Sigmoid colon (tissue), 7 donors: Measurements from ENCODE around the gene FECH. TPM values are rescaled to one million over a fixed set of nuclear protein-coding genes. Genes with fewer than 3 reads are reported as not detected.

Experiments
- DNase-seq: peaks from one replicate; pipeline ENCODE4 v3.0.0-alpha.2; 2019
- H3K27ac ChIP-seq, 4 donors: fragments of 200-600 bp; sonication (generic); one replicate each; pipeline ENCODE4 v1.5.1; 2016 to 2019; ENCODE audit warnings: mild to moderate bottlenecking in 1 of 4
- H3K27me3 ChIP-seq, 3 donors: fragments of 200-600 bp; sonication (generic); one replicate each; pipeline ENCODE4 v1.5.1; 2019; ENCODE audit warnings: mild to moderate bottlenecking in 1 of 3
- H3K36me3 ChIP-seq, 4 donors: fragments of 200-600 bp; sonication (generic); one replicate each; pipeline ENCODE4 v1.5.1; 2016 to 2019
- H3K4me1 ChIP-seq, 4 donors: fragments of 200-600 bp; sonication (generic); one replicate each; pipeline ENCODE4 v1.5.1; 2017 to 2019
- H3K4me3 ChIP-seq, 4 donors: fragments of 200-600 bp; sonication (generic); one replicate each; pipeline ENCODE4 v1.5.1; 2017 to 2019; ENCODE audit warnings: mild to moderate bottlenecking in 2 of 4, moderate library complexity in 1 of 4
- H3K9me3 ChIP-seq, 4 donors: fragments of 200-600 bp in 3 of 4; sonication (generic) in 3 of 4; one replicate each; pipeline versions ENCODE4 v1.5.1 to v1.6.1; 2013 to 2019
- EP300 ChIP-seq, 4 donors: sonication (generic); formaldehyde crosslinking; IDR thresholded peaks; one replicate each; pipeline ENCODE4 v1.6.1; 2017; ENCODE audit warnings: antibody characterized with exemption in 4 of 4
- POLR2A ChIP-seq, 2 donors: fragments of 450-650 bp; IDR thresholded peaks; one replicate each; pipeline ENCODE4 v1.6.1; 2016; ENCODE audit warnings: antibody characterized with exemption in 2 of 2, mild to moderate bottlenecking in 2 of 2, moderate library complexity in 2 of 2
- POLR2AphosphoS5 ChIP-seq, 4 donors: sonication (generic); formaldehyde crosslinking; IDR thresholded peaks; one replicate each; pipeline ENCODE4 v1.6.1; 2017; ENCODE audit warnings: antibody characterized with exemption in 4 of 4
- WGBS, 2 donors: extraction: QIAGEN DNeasy Blood & Tissue Kit; methylation state at CpG; one replicate each; pipeline ENCODE4 v1.1.7; 2013; 5-methylcytosine and 5-hydroxymethylcytosine counted together
- intact Hi-C: fragments of 100-400 bp; cut with DNase I; formaldehyde crosslinking; loops from one replicate; pipeline ENCODE4 v1.15.1; 2023
- polyA plus RNA-seq, 3 donors: library from polyadenylated mRNA; stranded (reverse); fragments of 200-250 nt; gene quantifications; one replicate each; pipeline ENCODE4 v1.2.3, GENCODE V29; 2013
- total RNA-seq, 4 donors: library from RNA; depleted of rRNA; stranded (reverse); fragments of >200 nt; gene quantifications; one replicate each; pipeline ENCODE4 v1.1.0, GENCODE V29; 2016
- TF ChIP-seq, protein P1 (sequence below), 4 experiments: fragments of 450-650 bp in 3 of 4; fragments of 200-600 bp in 1 of 4; IDR thresholded peaks; one replicate each; pipeline ENCODE4 v1.5.1; 2016 to 2019; ENCODE audit warnings: antibody characterized with exemption in 4 of 4, mild to moderate bottlenecking in 3 of 4, moderate library complexity in 2 of 4
- donor health status: healthy with polysubstance abuse.
- donor health status: Bipolar disorder and iron deficiency.
- donor health status: healthy.

FECH gene, protein sequence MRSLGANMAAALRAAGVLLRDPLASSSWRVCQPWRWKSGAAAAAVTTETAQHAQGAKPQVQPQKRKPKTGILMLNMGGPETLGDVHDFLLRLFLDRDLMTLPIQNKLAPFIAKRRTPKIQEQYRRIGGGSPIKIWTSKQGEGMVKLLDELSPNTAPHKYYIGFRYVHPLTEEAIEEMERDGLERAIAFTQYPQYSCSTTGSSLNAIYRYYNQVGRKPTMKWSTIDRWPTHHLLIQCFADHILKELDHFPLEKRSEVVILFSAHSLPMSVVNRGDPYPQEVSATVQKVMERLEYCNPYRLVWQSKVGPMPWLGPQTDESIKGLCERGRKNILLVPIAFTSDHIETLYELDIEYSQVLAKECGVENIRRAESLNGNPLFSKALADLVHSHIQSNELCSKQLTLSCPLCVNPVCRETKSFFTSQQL
- 10 to 100 TPM; 30.0 to 64.6 (median 40.6) TPM for total RNA-seq
- 1 to 10 TPM; 7.8 to 9.2 (median 8.8) TPM for polyA plus RNA-seq

DNA sequence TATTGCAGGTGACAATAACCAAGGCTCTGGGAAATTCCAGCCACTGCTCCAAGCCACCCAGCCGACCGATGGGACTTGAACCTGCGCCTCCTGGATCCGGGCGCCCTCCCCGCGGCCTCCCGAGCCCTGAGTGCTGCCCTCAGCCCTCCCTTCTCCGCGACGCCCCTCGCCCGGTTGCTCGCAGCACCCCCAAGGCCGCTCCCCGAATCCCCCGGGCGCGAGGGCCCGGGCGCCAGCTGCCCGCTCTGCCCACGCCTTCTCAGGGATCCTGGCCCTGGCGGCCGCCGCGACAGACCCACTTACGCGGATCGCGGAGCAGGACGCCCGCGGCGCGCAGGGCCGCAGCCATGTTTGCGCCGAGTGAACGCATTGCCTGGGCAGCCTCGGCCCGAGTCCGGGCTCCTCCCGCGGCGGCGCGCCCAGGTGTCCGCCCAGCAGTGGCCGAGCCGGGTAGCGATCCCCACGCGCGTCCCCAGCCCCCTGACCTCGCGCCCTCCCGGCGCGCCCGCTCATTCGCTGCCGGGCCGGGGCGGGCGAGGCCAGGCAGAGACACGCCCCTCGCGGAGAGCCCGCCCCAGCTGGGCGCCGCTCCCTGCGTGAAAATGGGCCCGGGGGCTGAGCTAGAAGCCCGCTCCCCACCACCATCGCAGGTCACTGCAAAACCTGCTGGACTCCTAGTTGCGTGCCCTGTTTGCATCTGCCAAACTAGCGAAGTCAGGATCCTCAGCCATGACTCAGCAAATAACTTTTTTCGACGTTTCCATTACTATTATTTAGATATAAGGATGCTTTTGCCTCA is at the start of gene FECH:
TSS of gene FECH (minus strand) at position 452 of the 799 bp plus-strand sequence. CDS start at position 370, 82 bp downstream.
- peak within 1 kb of the TSS; percentile 66 to 96 (median 88) for H3K4me3 ChIP-seq
- DNase-seq: peak; percentile 90
- 0% methylated on average over 80 of the region's 80 CpGs for WGBS, 2 donors
- H3K27me3 ChIP-seq: no peaks in the 10 kb centered on the region
- H3K36me3 ChIP-seq: peaks cover 0 to 2% (median 0%) of the 10 kb centered on the region in 4 donors
- peak within 1 kb of the TSS; percentile 88 to 93 (median 90) for H3K27ac ChIP-seq
- peaks cover 0 to 17% (median 11%) of the 10 kb centered on the region in 4 donors for H3K4me1 ChIP-seq
- no peaks in the 10 kb centered on the region for H3K9me3 ChIP-seq
- intact Hi-C loops: loop anchor here (5.0 kb wide), 1 partner anchor 36 kb away; the partner anchor contains the start of gene NARS1
- TF ChIP-seq, protein P1, sequence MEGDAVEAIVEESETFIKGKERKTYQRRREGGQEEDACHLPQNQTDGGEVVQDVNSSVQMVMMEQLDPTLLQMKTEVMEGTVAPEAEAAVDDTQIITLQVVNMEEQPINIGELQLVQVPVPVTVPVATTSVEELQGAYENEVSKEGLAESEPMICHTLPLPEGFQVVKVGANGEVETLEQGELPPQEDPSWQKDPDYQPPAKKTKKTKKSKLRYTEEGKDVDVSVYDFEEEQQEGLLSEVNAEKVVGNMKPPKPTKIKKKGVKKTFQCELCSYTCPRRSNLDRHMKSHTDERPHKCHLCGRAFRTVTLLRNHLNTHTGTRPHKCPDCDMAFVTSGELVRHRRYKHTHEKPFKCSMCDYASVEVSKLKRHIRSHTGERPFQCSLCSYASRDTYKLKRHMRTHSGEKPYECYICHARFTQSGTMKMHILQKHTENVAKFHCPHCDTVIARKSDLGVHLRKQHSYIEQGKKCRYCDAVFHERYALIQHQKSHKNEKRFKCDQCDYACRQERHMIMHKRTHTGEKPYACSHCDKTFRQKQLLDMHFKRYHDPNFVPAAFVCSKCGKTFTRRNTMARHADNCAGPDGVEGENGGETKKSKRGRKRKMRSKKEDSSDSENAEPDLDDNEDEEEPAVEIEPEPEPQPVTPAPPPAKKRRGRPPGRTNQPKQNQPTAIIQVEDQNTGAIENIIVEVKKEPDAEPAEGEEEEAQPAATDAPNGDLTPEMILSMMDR (IDR thresholded peaks at IDR 0.05): no peak
- TF ChIP-seq POLR2AphosphoS5 (IDR thresholded peaks at IDR 0.05): peak; percentile 44 to 79 (median 66)
- peak; percentile 5 to 39 for TF ChIP-seq POLR2A (IDR thresholded peaks at IDR 0.05)

DNA sequence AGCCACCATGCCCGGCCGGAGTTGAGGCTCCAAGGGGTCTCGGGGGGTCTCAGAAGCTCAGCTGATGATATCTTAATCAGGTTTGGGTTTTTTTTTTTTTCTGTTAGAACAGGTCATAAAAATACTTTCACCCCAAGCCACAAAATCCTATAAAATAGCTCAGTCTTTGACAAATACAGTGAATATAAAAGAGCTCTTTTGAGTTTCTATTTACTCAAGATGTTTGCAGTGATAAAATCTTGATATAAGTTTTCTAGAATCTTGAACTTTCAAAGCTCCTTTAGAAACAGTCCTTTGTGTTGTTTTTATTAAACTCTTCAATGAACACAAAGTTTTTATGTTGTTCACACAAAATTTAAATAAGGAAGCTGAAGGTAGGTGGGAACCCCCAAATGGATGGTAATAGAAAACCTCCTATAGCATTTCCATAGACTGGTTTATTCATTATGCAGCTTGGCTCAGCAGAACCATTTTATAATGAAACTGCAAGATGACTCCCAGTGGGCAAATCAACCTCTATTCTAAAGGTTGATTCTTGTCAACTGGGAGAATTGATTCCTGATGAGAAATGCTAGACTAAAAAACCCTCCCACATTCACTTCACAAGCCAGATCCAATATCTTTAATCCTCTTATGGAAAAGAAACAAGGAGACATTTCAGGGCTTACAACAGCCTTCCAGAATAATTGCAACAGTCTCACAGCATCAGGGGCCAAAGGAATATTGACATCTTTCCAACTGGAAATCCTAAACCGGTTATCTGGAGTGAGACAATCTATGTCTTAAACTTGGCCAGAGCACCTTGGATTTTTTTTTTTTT is 48.7 kb upstream of the FECH start:
- intact Hi-C loops: loop anchor here (10.0 kb wide), 1 partner anchor 490 kb away; no protein-coding TSS in a partner anchor
- Histone ChIP-seq H3K4me1 (peaks cover 0 to 15% (median 9%) of the 10 kb centered on the region in 4 donors), H3K36me3 (no peaks in the 10 kb centered on the region), H3K4me3 (no peak overlapping the region), H3K27me3 (no peaks in the 10 kb centered on the region), H3K9me3 (no peaks in the 10 kb centered on the region), H3K27ac (no peak overlapping the region)
- no peak for DNase-seq
- TF ChIP-seq, protein P1 (IDR thresholded peaks at IDR 0.05): no peak
- no peak for TF ChIP-seq POLR2AphosphoS5 (IDR thresholded peaks at IDR 0.05)
- no peak for TF ChIP-seq POLR2A (IDR thresholded peaks at IDR 0.05)
- TF ChIP-seq EP300 (IDR thresholded peaks at IDR 0.05): no peak
- 23 to 68% methylated on average over 4 of the region's 4 CpGs for WGBS, 2 donors

DNA sequence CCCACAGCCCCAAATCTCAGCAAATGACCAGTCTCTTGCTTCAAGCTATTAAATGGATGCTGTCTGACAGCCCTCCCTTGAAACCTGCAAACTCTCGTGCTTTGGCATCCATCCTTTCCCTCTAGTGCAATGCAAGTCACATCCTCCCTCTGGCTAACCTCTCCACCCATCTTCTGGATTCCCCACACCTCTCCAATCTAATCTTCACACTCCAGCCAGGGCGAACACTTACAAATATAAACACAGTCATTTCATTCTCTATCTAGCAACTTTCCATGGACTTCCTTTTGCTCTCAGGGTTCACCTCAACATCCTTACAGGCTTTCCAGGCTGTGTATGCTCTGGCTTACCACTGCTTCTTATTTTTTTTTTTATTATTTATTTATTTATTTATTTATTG is 45.2 kb upstream of the FECH start:
- intact Hi-C loops: loop anchor here (5.0 to 10.0 kb wide), 3 partner anchors 171 to 493 kb away; partner anchors contain the start of genes ATP8B1 and NEDD4L
- no peaks in the 10 kb centered on the region for H3K27me3 ChIP-seq
- H3K27ac ChIP-seq: no peak overlapping the region
- H3K9me3 ChIP-seq: no peaks in the 10 kb centered on the region
- peaks cover 0 to 15% (median 9%) of the 10 kb centered on the region in 4 donors for H3K4me1 ChIP-seq
- H3K4me3 ChIP-seq: no peak overlapping the region
- no peak for TF ChIP-seq POLR2AphosphoS5 (IDR thresholded peaks at IDR 0.05)
- no peak for TF ChIP-seq POLR2A (IDR thresholded peaks at IDR 0.05)
- TF ChIP-seq, protein P1 (IDR thresholded peaks at IDR 0.05): no peak
- no peak for TF ChIP-seq EP300 (IDR thresholded peaks at IDR 0.05)
- H3K36me3 ChIP-seq: no peaks in the 10 kb centered on the region
- DNase-seq: no peak
- 83 to 88% methylated on average over 2 of the region's 2 CpGs for WGBS, 2 donors
